ENCODE measurements around the gene HCN3. TPM values are rescaled to one million over a fixed set of nuclear protein-coding genes. Genes with fewer than 3 reads are reported as not detected.

Gene HCN3
- total RNA-seq, 2 experiments from 2014 or later: 1.9 to 2.4 TPM

GRCh38 chr1:155320661-155321617 is 43.7 kb downstream of the HCN3 start, which contains the start of gene RUSC1:
Gene RUSC1, plus strand, starts transcription at chr1:155320894. Its CDS starts 880 bp downstream, at chr1:155321774.
- DNase-seq: peak; percentile 82
- H3K27ac Mint-ChIP-seq: peak within 1 kb of the TSS; percentile 11
- H3K4me3 Mint-ChIP-seq: peak within 1 kb of the TSS; percentile 56
- H3K36me3 Mint-ChIP-seq: peaks cover 33% of the 10 kb centered on the region
- POLR2A ChIA-PET: interaction anchor here (1.0 to 1.9 kb wide), 4 partner anchors 9 to 70 kb away, joined by 3 to 4 read pairs (median 3); partner anchors contain the start of gene FDPS
- CTCF ChIA-PET: interaction anchor here (0.6 to 6.3 kb wide), 4 partner anchors 21 to 114 kb away, joined by 3 to 188 read pairs (median 3); partner anchors contain the start of gene ENTREP3
- intact Hi-C loops (cut with micrococcal nuclease): loop anchor here (5.0 to 10.0 kb wide), 2 partner anchors 129 to 274 kb away; no protein-coding TSS in a partner anchor
- no peaks in the 10 kb centered on the region for H3K9me3 Mint-ChIP-seq
- no peaks in the 10 kb centered on the region for H3K27me3 Mint-ChIP-seq
- H3K4me1 Mint-ChIP-seq (ENCODE audit: low read depth): peaks cover 29% of the 10 kb centered on the region

DNA sequence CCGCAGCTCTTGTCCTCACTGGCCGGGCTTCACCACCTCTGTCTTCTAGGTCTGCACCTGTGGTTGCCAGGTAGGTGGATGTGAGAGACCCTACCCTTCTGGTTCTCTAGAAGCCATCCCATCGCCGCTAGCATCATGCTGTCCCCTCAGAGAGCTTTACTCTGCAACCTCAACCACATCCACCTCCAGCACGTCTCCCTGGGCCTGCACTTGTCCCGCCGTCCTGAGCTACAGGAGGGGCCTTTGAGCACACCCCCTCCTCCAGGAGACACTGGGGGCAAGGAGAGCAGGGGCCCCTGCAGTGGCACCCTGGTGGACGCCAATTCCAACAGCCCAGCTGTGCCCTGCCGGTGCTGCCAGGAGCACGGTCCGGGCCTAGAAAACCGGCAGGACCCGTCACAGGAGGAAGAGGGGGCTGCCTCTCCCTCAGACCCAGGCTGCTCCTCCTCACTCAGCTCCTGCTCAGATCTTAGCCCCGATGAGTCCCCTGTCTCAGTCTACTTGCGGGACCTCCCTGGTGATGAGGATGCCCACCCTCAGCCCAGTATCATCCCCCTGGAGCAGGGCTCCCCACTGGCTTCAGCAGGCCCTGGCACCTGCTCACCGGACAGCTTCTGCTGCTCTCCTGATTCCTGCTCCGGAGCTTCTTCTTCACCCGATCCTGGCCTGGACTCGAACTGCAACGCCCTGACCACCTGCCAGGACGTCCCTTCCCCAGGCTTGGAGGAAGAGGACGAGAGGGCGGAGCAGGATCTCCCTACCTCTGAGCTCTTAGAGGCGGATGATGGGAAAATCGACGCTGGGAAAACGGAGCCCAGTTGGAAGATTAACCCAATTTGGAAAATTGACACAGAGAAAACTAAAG is 44.6 kb downstream of the HCN3 start:
- CTCF ChIA-PET: interaction anchor here (0.8 to 6.3 kb wide), 12 partner anchors 11 to 196 kb away, joined by 3 to 188 read pairs (median 5); partner anchors contain the start of genes CLK2, ENTREP3, HCN3 and MTX1
- Mint-ChIP-seq H3K36me3 (peaks cover 27% of the 10 kb centered on the region), H3K27me3 (no peaks in the 10 kb centered on the region), H3K9me3 (no peaks in the 10 kb centered on the region), H3K4me3 (peak overlapping the region; percentile 61), H3K4me1 (ENCODE audit: low read depth) (peaks cover 31% of the 10 kb centered on the region), H3K27ac (no peak overlapping the region)
- no peak for DNase-seq
- intact Hi-C loops (cut with micrococcal nuclease): loop anchor here (5.0 to 10.0 kb wide), 2 partner anchors 130 to 273 kb away; no protein-coding TSS in a partner anchor
- POLR2A ChIA-PET: interaction anchor here (0.6 to 1.9 kb wide), 6 partner anchors 10 to 71 kb away, joined by 3 to 6 read pairs (median 4); partner anchors contain the start of genes CLK2 and SCAMP3

- H3K4me1 Mint-ChIP-seq (ENCODE audit: low read depth): peaks cover 31% of the 10 kb centered on the region
- POLR2A ChIA-PET: interaction anchor here (1.0 to 1.9 kb wide), 5 partner anchors 11 to 72 kb away, joined by 3 to 4 read pairs (median 4); partner anchors contain the start of genes CLK2 and SCAMP3
- peaks cover 27% of the 10 kb centered on the region for H3K36me3 Mint-ChIP-seq
- peak; percentile 31 for DNase-seq
- H3K9me3 Mint-ChIP-seq: no peaks in the 10 kb centered on the region
- peak overlapping the region; percentile 61 for H3K4me3 Mint-ChIP-seq
- intact Hi-C loops (cut with micrococcal nuclease): loop anchor here (5.0 to 10.0 kb wide), 2 partner anchors 130 to 272 kb away; no protein-coding TSS in a partner anchor
- H3K27ac Mint-ChIP-seq: peak overlapping the region; percentile 42
- CTCF ChIA-PET: interaction anchor here (0.8 to 6.3 kb wide), 12 partner anchors 11 to 196 kb away, joined by 3 to 188 read pairs (median 6); partner anchors contain the start of genes CLK2, ENTREP3, HCN3 and MTX1
- no peaks in the 10 kb centered on the region for H3K27me3 Mint-ChIP-seq
These were observed 45.3 kb downstream of the HCN3 start for GRCh38 chr1:155322571-155322952.

DNA sequence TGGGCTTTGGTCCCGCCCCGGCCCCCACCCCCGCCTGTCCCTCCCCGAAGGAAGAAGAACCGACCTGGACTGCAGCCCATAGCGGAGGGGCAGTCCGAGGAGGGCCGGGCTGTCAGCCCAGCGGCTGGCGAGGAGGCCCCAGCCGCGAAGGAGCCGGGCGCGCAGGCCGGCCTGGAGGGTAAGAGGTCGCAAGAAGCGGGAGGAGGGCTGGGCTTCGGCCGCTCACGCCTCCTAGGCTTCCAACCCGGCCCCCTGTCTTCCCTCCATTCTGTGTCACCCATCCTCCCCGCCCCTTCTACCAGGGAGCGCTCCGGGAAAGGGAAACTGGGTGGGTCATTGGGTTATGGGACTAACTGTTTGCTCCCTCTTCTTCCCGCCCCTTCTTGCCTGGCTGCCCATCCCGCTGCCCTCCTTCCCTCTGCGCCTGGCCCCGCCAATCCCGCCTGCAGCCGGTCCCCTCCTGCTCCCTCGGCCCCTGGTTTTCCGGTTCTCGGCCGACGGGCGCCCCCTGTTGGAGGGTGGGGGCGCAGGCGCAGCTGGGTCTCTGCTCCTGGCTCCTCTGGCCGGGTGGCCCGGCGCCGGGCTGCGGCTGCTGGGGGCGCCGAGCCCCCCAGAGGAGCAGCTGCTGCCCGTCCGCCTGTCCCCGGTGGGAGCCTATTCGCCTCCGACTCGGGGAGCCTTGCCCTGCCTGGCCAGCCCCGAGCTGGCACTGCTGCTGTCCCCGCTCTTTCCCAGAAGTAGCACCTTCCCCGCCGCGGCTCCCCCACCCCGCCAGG is 45.9 kb downstream of the HCN3 start:
- peak overlapping the region; percentile 74 for H3K27ac Mint-ChIP-seq
- no peaks in the 10 kb centered on the region for H3K27me3 Mint-ChIP-seq
- CTCF ChIA-PET: interaction anchor here (0.7 to 6.3 kb wide), 23 partner anchors 12 to 367 kb away, joined by 3 to 188 read pairs (median 5); partner anchors contain the start of genes CLK2, ENTREP3, FDPS and HCN3
- H3K4me3 Mint-ChIP-seq: peak overlapping the region; percentile 83
- intact Hi-C loops (cut with micrococcal nuclease): loop anchor here (1.0 to 10.0 kb wide), 5 partner anchors 15 to 272 kb away; partner anchors contain the start of genes FDPS and HCN3
- H3K9me3 Mint-ChIP-seq: no peaks in the 10 kb centered on the region
- POLR2A ChIA-PET: interaction anchor here (1.0 to 1.9 kb wide), 8 partner anchors 11 to 114 kb away, joined by 3 to 6 read pairs (median 4); partner anchors contain the start of genes CLK2 and SCAMP3
- peaks cover 31% of the 10 kb centered on the region for H3K4me1 Mint-ChIP-seq (ENCODE audit: low read depth)
- peaks cover 23% of the 10 kb centered on the region for H3K36me3 Mint-ChIP-seq
- peak; percentile 91 for DNase-seq

GRCh38 chr1:155323729-155324036 is 46.4 kb downstream of the HCN3 start:
- intact Hi-C loops (cut with micrococcal nuclease): loop anchor here (1.0 to 10.0 kb wide), 7 partner anchors 15 to 422 kb away; partner anchors contain the start of genes FDPS and HCN3
- no peaks in the 10 kb centered on the region for H3K27me3 Mint-ChIP-seq
- ChIA-PET CTCF (interaction anchor here (0.7 to 6.3 kb wide), 18 partner anchors 11 to 366 kb away, joined by 3 to 188 read pairs (median 6); partner anchors contain the start of genes CLK2, ENTREP3, FDPS and HCN3), POLR2A (interaction anchor here (0.9 to 1.5 kb wide), 6 partner anchors 51 to 1103 kb away, joined by 3 to 6 read pairs (median 5); partner anchors contain the start of genes CLK2, SCAMP3 and UBAP2L)
- peak overlapping the region; percentile 69 for H3K27ac Mint-ChIP-seq
- H3K4me1 Mint-ChIP-seq (ENCODE audit: low read depth): peaks cover 31% of the 10 kb centered on the region
- peaks cover 21% of the 10 kb centered on the region for H3K36me3 Mint-ChIP-seq
- no peaks in the 10 kb centered on the region for H3K9me3 Mint-ChIP-seq
- H3K4me3 Mint-ChIP-seq: peak overlapping the region; percentile 83
- peak; percentile 91 for DNase-seq

DNA sequence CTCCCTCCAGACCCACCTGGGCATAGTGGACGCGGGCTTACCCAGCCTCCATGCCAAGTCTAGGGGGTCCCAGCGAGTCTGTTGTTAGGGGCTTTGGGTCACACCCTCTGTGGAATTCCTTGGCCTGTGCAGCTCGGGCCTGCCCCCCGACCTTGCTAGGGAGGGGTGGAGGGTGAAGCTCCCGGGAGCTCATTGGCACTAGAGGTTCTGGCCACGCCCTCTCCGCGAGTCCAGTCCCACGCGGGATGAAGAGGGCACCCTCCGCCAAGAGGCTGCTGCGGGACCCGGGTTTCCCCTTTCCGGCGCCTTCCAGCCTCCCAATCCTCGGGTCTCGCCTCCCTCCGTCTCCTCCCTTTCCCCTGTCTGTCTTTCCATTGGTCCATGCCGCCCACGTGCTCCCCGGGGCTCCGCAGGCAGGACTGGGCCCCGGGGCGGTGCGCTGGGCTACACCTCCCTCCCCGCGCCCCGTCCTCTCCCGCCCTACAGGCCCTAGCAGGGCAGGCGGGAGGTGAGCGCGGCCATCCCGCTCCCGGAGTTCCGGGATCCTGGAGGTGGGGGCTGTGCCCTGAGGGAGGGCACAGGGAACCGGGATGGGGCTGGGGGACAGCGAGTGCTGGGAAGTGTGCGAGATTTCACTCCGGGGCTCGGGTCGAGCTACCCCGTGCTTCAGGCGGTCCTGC is 46.9 kb downstream of the HCN3 start:
- intact Hi-C loops (cut with micrococcal nuclease): loop anchor here (1.0 to 10.0 kb wide), 4 partner anchors 74 to 421 kb away; no protein-coding TSS in a partner anchor
- H3K36me3 Mint-ChIP-seq: peaks cover 16% of the 10 kb centered on the region
- DNase-seq: peak; percentile 97
- POLR2A ChIA-PET: interaction anchor here (0.9 to 1.5 kb wide), 6 partner anchors 51 to 1104 kb away, joined by 3 to 6 read pairs (median 5); partner anchors contain the start of genes CLK2, SCAMP3 and UBAP2L
- peaks cover 29% of the 10 kb centered on the region for H3K4me1 Mint-ChIP-seq (ENCODE audit: low read depth)
- no peaks in the 10 kb centered on the region for H3K27me3 Mint-ChIP-seq
- H3K9me3 Mint-ChIP-seq: no peaks in the 10 kb centered on the region
- H3K4me3 Mint-ChIP-seq: peak overlapping the region; percentile 83
- CTCF ChIA-PET: interaction anchor here (0.7 to 6.3 kb wide), 18 partner anchors 11 to 366 kb away, joined by 3 to 188 read pairs (median 6); partner anchors contain the start of genes CLK2, ENTREP3, FDPS and HCN3
- peak overlapping the region; percentile 69 for H3K27ac Mint-ChIP-seq

GRCh38 chr1:155324717-155325602 is 47.7 kb downstream of the HCN3 start:
- no peak overlapping the region for H3K27ac Mint-ChIP-seq
- peaks cover 26% of the 10 kb centered on the region for H3K4me1 Mint-ChIP-seq (ENCODE audit: low read depth)
- DNase-seq: peak; percentile 38
- H3K27me3 Mint-ChIP-seq: no peaks in the 10 kb centered on the region
- H3K36me3 Mint-ChIP-seq: peaks cover 12% of the 10 kb centered on the region
- H3K4me3 Mint-ChIP-seq: peak overlapping the region; percentile 83
- intact Hi-C loops (cut with micrococcal nuclease): loop anchor here (1.0 to 10.0 kb wide), 4 partner anchors 75 to 420 kb away; no protein-coding TSS in a partner anchor
- CTCF ChIA-PET: interaction anchor here (2.0 to 6.3 kb wide), 5 partner anchors 47 to 73 kb away, joined by 6 to 188 read pairs (median 14); partner anchors contain the start of genes CLK2, ENTREP3 and SCAMP3
- POLR2A ChIA-PET: interaction anchor here (1.3 kb wide), 1 partner anchor 63 kb away, joined by 5 read pairs; the partner anchor contains the start of gene SCAMP3
- no peaks in the 10 kb centered on the region for H3K9me3 Mint-ChIP-seq

GRCh38 chr1:155325603-155325893 is 48.3 kb downstream of the HCN3 start:
- H3K27ac Mint-ChIP-seq: no peak overlapping the region
- peaks cover 7% of the 10 kb centered on the region for H3K36me3 Mint-ChIP-seq
- peak overlapping the region; percentile 42 for H3K4me3 Mint-ChIP-seq
- H3K27me3 Mint-ChIP-seq: no peaks in the 10 kb centered on the region
- intact Hi-C loops (cut with micrococcal nuclease): loop anchor here (10.0 kb wide), 1 partner anchor 269 kb away; no protein-coding TSS in a partner anchor
- peaks cover 20% of the 10 kb centered on the region for H3K4me1 Mint-ChIP-seq (ENCODE audit: low read depth)
- CTCF ChIA-PET: interaction anchor here (6.3 kb wide), 1 partner anchor 74 kb away, joined by 188 read pairs; the partner anchor contains the start of gene ENTREP3
- H3K9me3 Mint-ChIP-seq: no peaks in the 10 kb centered on the region
- no peak for DNase-seq
- POLR2A ChIA-PET: no interaction called here

- Mint-ChIP-seq H3K27ac (peak overlapping the region; percentile 3), H3K9me3 (no peaks in the 10 kb centered on the region), H3K27me3 (no peaks in the 10 kb centered on the region), H3K4me3 (peak overlapping the region; percentile 5), H3K36me3 (peaks cover 9% of the 10 kb centered on the region), H3K4me1 (ENCODE audit: low read depth) (peaks cover 16% of the 10 kb centered on the region)
- no peak for DNase-seq
- CTCF ChIA-PET: interaction anchor here (2.9 kb wide), 1 partner anchor 76 kb away, joined by 19 read pairs; no protein-coding TSS in a partner anchor
- intact Hi-C loops (cut with micrococcal nuclease): loop anchor here (10.0 kb wide), 1 partner anchor 269 kb away; no protein-coding TSS in a partner anchor
- POLR2A ChIA-PET: no interaction called here
These were observed 48.8 kb downstream of the HCN3 start for GRCh38 chr1:155326020-155326526.
